GM18867 (cell line): Measurements from ENCODE around the gene MRPS5.
"Not testable (repeated sequence)": the region's sequence is repeated elsewhere in the genome, so short reads cannot be mapped to it uniquely, and the experiment has no call there.

ENCODE experiments used
- ATAC-seq: cut with Tn5 transposase; IDR thresholded peaks from one replicate; pipeline ENCODE4 v1.9.1; 2021; ENCODE audit warnings: mild to moderate bottlenecking, moderate library complexity; ENCODE audit not compliant: unreplicated experiment

The MRPS5 gene

DNA sequence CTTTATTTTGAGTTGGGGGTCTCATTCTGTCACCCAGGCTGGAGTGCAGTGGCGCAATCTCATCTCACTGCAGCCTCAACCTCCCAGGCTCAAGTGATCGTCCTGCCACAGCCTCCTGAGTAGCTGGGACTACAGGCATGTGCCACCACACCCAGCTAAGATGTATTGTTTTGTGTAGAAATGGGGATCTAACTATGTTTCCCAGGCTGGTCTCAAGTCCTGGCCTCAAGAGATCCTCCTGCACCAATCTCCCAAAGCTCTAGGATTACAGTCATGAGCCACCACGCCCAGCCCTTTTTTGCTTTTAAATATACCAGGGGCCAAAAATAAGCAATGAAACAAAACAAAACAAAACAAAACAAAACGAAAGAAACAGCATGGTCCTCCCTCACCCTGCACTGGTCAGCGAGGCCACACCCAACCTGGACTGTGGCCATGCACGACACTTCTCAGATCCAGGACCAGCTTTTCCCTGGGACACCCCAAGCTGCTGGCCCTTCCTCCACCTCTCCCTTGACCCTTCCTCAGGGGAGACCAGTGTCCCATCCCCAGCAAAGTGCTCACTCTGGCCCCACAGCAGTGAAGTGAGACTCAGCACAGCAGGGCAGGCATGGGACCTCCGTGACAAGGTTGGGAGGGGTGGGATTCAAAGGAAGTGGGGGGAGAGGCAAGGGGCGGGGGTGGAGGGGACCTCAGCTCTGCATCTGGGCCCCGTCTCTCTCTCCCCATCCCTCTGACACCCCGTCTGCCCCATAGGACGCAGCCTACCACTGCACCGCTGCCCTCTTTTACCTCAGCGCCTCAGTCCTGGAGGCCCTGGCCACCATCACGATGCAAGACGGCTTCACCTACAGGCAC, 72.6 kb downstream of the MRPS5 start:
- ATAC-seq, result no peak

GRCh38 chr2:95047629-95048510, 73.7 kb downstream of the MRPS5 start:
- no peak for ATAC-seq

DNA sequence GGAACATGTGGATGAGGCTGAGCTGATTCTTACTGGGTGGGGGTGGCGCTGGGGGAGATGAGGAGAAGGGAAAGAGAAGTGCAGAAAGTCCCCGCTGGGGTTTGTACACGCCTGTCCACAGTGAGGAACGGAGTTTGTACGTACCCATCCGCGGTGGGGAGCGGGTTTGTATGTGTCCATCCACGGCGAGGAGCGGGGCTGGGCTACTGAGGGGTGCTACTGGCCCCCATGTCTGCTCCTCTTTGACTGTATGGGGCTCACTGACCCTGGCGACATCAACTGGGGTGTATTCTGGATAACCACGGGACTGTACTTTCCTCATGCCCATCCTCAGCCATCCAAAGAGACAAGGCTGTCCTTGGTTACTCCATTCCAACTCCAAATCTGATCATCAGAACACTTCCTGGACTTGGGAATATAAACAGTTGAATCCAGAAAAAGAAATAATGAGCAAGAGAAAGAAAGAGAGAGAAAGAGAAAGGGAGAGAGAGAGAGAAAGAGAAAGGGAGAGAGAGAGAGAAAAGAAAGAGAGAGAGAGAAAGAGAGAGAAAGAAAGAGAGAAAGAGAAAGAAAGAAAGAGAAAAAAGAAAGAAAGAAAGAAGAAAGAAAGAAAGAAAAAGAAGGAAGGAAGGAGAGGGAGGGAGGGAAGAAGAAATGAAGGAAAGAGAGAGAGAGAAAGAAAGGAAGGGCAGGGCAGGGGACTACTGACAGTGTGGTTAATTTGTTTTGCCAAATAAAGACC, 75.1 kb downstream of the MRPS5 start:
- ATAC-seq, result no peak

DNA sequence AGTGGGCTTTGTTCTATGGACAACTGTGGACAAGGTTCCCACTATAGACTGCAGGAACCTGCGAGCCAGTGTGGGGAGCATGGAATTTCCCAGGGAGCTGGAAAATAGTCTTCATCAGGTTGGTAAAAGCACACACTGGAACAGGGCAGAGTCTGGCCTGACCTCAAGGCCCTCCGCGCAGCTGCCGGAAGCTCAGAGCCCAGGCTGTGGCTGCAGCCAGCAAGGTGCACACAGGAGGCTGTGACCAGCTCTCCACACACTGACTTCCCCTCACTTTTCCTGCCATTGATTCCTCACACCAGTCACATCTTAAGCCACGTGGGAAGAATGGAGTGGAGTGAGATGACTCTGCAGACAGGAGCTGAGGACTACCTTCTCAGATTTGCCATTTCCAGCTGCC, 77.0 kb downstream of the MRPS5 start:
- no peak for ATAC-seq

GRCh38 chr2:95043300-95044093, 78.1 kb downstream of the MRPS5 start:
- ATAC-seq, result peak; percentile 52

- no peak for ATAC-seq
Observed at GRCh38 chr2:95042472-95043271, 78.9 kb downstream of the MRPS5 start.

GRCh38 chr2:95041824-95042442, 79.7 kb downstream of the MRPS5 start:
- peak; percentile 43 for ATAC-seq

GRCh38 chr2:95041060-95041823, 80.4 kb downstream of the MRPS5 start:
- ATAC-seq, result peak; percentile 43

GRCh38 chr2:95040426-95040825, 81.2 kb downstream of the MRPS5 start:
- no peak for ATAC-seq

DNA sequence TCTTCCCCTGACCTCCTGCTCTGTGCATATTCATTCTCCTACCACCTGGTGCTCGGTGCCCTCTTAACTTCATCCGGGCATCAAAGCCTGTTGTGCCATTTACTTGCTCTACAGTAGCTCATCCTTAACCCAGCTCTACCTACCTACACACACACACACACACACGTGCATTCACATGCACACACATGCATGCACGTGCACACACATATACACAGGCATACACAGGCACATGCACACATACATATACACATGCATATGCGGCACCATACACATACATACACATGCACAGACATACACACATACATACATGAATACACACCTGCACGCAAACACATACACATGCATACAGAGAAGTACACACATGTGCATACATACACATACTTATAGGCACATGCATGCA, 81.6 kb downstream of the MRPS5 start:
- no peak for ATAC-seq

- ATAC-seq, result no peak
Observed at GRCh38 chr2:95039363-95039762, 82.2 kb downstream of the MRPS5 start.

GRCh38 chr2:95038635-95039298, 82.8 kb downstream of the MRPS5 start:
- no peak for ATAC-seq

GRCh38 chr2:95037841-95038585, 83.6 kb downstream of the MRPS5 start:
- ATAC-seq, result not testable (repeated sequence)

- ATAC-seq, result no peak
Observed at GRCh38 chr2:95037384-95037839, 84.2 kb downstream of the MRPS5 start.

DNA sequence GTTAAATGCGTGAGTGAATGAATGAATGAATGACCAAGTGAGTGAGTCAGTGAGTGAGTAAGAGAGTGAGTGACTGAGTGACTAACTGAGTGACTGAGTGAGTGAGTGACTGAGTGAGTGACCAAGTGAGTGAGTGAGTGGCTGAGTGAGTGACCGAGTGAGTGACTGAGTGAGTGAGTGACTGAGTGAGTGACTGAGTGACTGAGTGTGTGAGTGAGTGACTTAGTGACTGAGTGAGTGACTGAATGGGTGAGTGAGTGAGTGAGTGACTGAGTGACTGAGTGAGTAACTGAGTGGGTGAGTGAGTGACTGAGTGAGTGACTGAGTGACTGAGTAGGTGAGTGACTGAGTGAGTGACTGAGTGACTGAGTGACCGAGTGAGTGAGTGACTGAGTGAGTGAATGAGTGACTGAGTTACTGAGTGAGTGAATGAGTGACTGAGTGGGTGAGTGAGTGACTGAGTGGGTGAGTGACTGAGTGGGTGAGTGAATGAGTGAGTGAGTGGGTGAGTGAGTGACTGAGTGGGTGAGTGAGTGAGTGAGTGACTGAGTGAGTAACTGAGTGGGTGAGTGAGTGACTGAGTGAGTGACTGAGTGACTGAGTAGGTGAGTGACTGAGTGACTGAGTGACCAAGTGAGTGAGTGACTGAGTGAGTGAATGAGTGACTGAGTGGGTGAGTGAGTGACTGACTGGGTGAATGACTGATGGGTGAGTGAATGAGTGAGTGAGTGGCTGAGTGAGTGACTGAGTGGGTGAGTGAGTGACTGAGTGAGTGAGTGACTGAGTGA, 84.8 kb downstream of the MRPS5 start:
- ATAC-seq, result no peak
